DMS114 treated with DMSO at 0.1 percent for 48 hours (cell line): Measurements from ENCODE around the gene GAS5.

Experiments
- DNase-seq: peaks from one replicate; lab custom pipeline; 2025; ENCODE audit not compliant: unreplicated experiment; lab: John Stamatoyannopoulos, UW

GAS5 gene

DNA sequence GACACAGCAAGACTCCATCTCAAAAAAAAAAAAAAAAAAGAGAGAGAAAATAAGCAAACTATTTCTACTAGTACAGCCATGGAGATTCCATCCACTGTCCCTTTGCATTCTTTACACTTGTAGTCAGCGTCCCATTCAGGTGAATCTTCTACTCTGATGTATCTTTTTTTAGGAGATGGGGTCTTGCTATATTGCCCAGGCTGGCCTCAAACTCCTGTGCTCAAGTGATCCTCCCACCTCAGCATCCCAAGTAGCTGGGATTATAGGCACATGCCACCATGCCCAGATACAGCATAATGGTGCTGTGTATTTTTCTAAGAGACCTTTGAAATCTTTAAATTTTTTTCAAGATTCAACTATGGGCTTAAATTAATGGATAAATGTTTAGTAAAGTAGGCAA is 35.0 kb downstream of the GAS5 start:
- DNase-seq, result no peak

DNA sequence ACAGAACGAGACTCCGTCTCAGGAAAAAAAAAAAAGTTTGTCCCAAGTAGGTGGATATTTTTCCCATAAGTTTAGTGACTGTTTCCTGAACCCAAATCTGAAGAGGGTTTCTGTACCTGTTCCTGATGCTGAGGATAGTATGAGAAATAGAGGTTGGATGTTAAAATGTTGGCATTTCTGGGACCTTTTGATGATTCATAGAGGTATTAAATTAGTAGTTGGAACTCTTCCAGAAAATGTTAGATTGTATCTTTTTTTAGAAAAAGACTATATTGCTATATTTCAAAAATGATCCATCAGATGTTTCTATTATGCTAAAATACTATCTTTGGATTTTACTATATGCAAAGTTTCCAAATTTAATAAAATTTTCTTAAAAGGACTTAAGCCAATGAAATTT is 40.2 kb downstream of the GAS5 start:
- DNase-seq, result no peak

- peak; percentile 97 for DNase-seq
Measured at GRCh38 chr1:173824315-173825081, 43.3 kb downstream of the GAS5 start, which contains the start of the genes CENPL and DARS2. CENPL (minus strand) TSS chr1:173824883; CDS start chr1:173811299, 13,584 bp downstream. DARS2 (plus strand) TSS chr1:173824673; CDS start chr1:173825230, 557 bp downstream.

GRCh38 chr1:173823781-173824314 is 43.9 kb downstream of the GAS5 start:
- DNase-seq, result no peak

DNA sequence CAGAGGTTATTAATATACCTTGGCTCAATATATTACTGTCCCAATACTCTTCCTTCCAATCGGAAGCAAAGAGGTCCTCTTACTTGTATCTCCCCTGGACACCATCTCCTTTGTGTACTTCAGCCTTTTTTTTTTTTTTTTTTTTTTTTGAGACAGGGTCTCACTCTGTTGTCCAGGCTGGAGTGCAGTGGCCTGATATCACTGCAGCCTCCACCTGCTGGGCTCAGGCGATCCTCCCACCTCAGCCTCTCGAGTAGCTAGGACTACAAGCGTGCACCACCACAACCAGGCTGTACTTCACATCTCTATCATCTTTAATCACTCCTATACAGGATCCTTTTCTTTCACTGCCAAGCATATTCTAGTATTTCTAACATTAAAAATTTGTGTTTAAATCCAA is 46.1 kb downstream of the GAS5 start:
- no peak for DNase-seq

DNA sequence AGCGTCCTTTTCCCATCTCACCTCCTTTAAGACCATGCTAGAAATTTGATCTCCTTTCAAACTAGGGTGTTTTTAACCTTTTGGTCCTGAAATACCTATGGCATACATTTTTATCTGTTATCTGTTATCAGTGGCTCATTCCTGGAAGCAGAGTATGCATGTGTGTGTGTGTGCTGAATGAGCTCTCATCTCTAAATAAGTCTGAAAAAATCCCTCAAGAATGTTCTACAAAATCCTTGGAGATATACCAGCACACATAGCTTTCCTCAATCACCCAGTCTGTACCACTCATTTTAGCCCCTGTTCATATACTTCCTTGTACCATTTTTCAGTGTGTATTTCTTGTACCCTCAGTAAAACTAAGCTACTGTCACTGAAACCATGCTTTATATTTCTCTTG is 49.3 kb downstream of the GAS5 start:
- DNase-seq, result no peak
